ENCODE measurements around the gene TRIM31.

DNA sequence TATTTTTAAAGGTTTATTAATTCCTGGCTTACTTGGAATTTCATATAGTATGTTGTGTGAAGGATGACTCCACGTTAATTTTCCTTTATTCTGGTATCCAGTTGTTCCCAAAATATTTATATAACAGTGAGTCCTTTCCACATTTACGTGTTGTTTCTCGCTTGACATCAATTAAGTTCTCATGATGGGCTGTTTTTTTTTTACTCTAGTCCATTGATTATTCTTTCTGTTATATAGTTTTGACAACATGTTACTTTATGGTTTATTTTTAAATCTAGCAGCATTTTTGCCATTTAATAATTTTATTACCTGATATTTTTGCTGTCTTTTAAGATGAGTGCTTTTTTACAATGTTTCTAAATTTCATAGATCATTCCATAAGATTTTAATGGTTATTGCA lies 29.8 kb upstream of the TRIM31 start:
- TF ChIP-seq TCF12 (IDR thresholded peaks at IDR 0.05; ENCODE audit: low read depth) (no peak), CEBPB (IDR thresholded peaks at IDR 0.05) (no peak), YY1 (IDR thresholded peaks at IDR 0.05; ENCODE audit: low read depth) (no peak), TAF1 (IDR thresholded peaks at IDR 0.05; ENCODE audit: low read depth) (no peak), FOXM1 (IDR thresholded peaks at IDR 0.05; ENCODE audit: borderline replicate concordance, low read depth) (no peak)
